GM21447 (cell line): ENCODE data around the gene RIOK1.

Experiments
- ATAC-seq: cut with Tn5 transposase; IDR thresholded peaks from one replicate; pipeline ENCODE4 v1.9.1; 2021; ENCODE audit not compliant: unreplicated experiment

Gene RIOK1

GRCh38 chr6:7406743-7407142 is 17.1 kb downstream of the RIOK1 start:
- ATAC-seq: no peak

- no peak for ATAC-seq
Measured at GRCh38 chr6:7409740-7410139, 20.1 kb downstream of the RIOK1 start.

- no peak for ATAC-seq
Measured at GRCh38 chr6:7410851-7411250, 21.2 kb downstream of the RIOK1 start.

GRCh38 chr6:7411328-7411727 is 21.7 kb downstream of the RIOK1 start:
- ATAC-seq: no peak

- no peak for ATAC-seq
Measured at GRCh38 chr6:7413151-7413823, 23.7 kb downstream of the RIOK1 start.

GRCh38 chr6:7414811-7415210 is 25.2 kb downstream of the RIOK1 start:
- no peak for ATAC-seq

- no peak for ATAC-seq
Measured at GRCh38 chr6:7417684-7418083, 28.1 kb downstream of the RIOK1 start.

- ATAC-seq: no peak
Measured at GRCh38 chr6:7418238-7418905, 28.8 kb downstream of the RIOK1 start.

- no peak for ATAC-seq
Measured at GRCh38 chr6:7419065-7419464, 29.5 kb downstream of the RIOK1 start.

GRCh38 chr6:7421066-7421465 is 31.5 kb downstream of the RIOK1 start:
- ATAC-seq: no peak

GRCh38 chr6:7424058-7424457 is 34.5 kb downstream of the RIOK1 start:
- no peak for ATAC-seq

GRCh38 chr6:7424967-7425807 is 35.6 kb downstream of the RIOK1 start:
- no peak for ATAC-seq

- ATAC-seq: no peak
Measured at GRCh38 chr6:7425808-7426190, 36.2 kb downstream of the RIOK1 start.

GRCh38 chr6:7426447-7427169 is 37.0 kb downstream of the RIOK1 start:
- ATAC-seq: no peak

- no peak for ATAC-seq
Measured at GRCh38 chr6:7431313-7431673, 41.7 kb downstream of the RIOK1 start.

GRCh38 chr6:7431674-7432390 is 42.2 kb downstream of the RIOK1 start:
- no peak for ATAC-seq

GRCh38 chr6:7432391-7433120 is 42.9 kb downstream of the RIOK1 start:
- ATAC-seq: no peak

GRCh38 chr6:7433121-7433617 is 43.6 kb downstream of the RIOK1 start:
- ATAC-seq: no peak

GRCh38 chr6:7434672-7435071 is 45.1 kb downstream of the RIOK1 start:
- no peak for ATAC-seq

- ATAC-seq: no peak
Measured at GRCh38 chr6:7438011-7438410, 48.4 kb downstream of the RIOK1 start.
